ENCODE measurements around the gene LPP. TPM values are rescaled to one million over a fixed set of nuclear protein-coding genes. Genes with fewer than 3 reads are reported as not detected.

The LPP gene
- polyA plus RNA-seq, 3 donors, result 14.1 to 23.2 (median 15.3) TPM

DNA sequence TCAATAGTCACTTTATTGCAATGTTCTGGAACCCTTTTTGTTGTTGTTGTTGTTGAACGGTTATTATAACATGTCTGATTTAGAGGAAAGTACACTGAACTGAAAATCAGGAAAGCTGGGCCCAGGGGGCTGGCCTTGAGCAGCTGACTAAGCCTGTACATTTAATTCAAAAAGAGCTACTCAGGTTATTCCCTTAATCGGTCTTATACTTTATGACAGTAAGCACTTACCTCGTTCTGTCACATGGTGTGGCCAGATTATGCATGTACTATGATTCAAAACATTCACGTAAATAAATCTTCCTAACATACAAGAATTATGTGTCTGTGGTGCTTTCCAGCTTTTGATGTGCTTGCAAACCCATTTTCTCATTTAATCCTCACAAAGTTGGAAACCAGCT, 635.3 kb downstream of the LPP start:
- H3K79me2 ChIP-seq (ENCODE audit: insufficient read depth, low read length), result no peaks in the 10 kb centered on the region
- H3K4me2 ChIP-seq (replicated peaks; ENCODE audit: extremely low read depth, low read length, poor library complexity, severe bottlenecking), result no peak overlapping the region
- peak overlapping the region in 1 of 3 experiments; percentile 3 for H3K4me3 ChIP-seq (replicated peaks in 1 of 3; ENCODE audit: low read depth in 2 of 3, low read length in 3 of 3)
- H3K9me3 ChIP-seq (replicated peaks in 1 of 2; ENCODE audit: control insufficient read depth in 1 of 2, insufficient read depth in 1 of 2, low read length in 2 of 2), result no peaks in the 10 kb centered on the region
- no peaks in the 10 kb centered on the region for H4K20me1 ChIP-seq (ENCODE audit: insufficient read depth, low read length)
- no peak overlapping the region for H3K9ac ChIP-seq (ENCODE audit: insufficient read depth, low read length, poor library complexity, severe bottlenecking)
- peaks cover 24 to 36% of the 10 kb centered on the region in 2 donors for H3K4me1 ChIP-seq (ENCODE audit: control insufficient read depth in 1 of 2, insufficient read depth in 2 of 2, low read length in 2 of 2)
- H3K36me3 Mint-ChIP-seq, result peaks cover 14 to 15% of the 10 kb centered on the region in 2 donors
- peak in 1 of 3 donors; percentile 24 for DNase-seq
- H3K36me3 ChIP-seq (replicated peaks in 1 of 2; ENCODE audit: control insufficient read depth in 1 of 2, insufficient read depth in 2 of 2, low read length in 2 of 2), result no peaks in the 10 kb centered on the region
- intact Hi-C loops (cut with micrococcal nuclease), result no loop called here
- no peaks in the 10 kb centered on the region for H3K27me3 Mint-ChIP-seq (ENCODE audit: low read depth in 3 of 3)
- H3K27ac ChIP-seq (ENCODE audit: low read depth in 1 of 2, low read length in 2 of 2), result peak overlapping the region; percentile 6 to 72
- H3K4me3 Mint-ChIP-seq, result no peak overlapping the region
- 73% methylated on average over 2 of the region's 4 CpGs for WGBS (ENCODE audit: insufficient coverage)
- no peaks in the 10 kb centered on the region for H3K9me3 Mint-ChIP-seq
- H3K4me1 Mint-ChIP-seq, result peaks cover 23% of the 10 kb centered on the region
- TF ChIP-seq, protein P1, sequence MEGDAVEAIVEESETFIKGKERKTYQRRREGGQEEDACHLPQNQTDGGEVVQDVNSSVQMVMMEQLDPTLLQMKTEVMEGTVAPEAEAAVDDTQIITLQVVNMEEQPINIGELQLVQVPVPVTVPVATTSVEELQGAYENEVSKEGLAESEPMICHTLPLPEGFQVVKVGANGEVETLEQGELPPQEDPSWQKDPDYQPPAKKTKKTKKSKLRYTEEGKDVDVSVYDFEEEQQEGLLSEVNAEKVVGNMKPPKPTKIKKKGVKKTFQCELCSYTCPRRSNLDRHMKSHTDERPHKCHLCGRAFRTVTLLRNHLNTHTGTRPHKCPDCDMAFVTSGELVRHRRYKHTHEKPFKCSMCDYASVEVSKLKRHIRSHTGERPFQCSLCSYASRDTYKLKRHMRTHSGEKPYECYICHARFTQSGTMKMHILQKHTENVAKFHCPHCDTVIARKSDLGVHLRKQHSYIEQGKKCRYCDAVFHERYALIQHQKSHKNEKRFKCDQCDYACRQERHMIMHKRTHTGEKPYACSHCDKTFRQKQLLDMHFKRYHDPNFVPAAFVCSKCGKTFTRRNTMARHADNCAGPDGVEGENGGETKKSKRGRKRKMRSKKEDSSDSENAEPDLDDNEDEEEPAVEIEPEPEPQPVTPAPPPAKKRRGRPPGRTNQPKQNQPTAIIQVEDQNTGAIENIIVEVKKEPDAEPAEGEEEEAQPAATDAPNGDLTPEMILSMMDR (IDR thresholded peaks at IDR 0.05), result no peak
- no peak overlapping the region for H2AFZ ChIP-seq (ENCODE audit: insufficient read depth, low read depth, low read length, poor library complexity, severe bottlenecking)
- H3K27me3 ChIP-seq (ENCODE audit: control insufficient read depth in 2 of 2, insufficient read depth in 2 of 2, low read length in 2 of 2), result no peaks in the 10 kb centered on the region
- H3K27ac Mint-ChIP-seq, result peak overlapping the region in 1 of 7 donors; percentile 18

DNA sequence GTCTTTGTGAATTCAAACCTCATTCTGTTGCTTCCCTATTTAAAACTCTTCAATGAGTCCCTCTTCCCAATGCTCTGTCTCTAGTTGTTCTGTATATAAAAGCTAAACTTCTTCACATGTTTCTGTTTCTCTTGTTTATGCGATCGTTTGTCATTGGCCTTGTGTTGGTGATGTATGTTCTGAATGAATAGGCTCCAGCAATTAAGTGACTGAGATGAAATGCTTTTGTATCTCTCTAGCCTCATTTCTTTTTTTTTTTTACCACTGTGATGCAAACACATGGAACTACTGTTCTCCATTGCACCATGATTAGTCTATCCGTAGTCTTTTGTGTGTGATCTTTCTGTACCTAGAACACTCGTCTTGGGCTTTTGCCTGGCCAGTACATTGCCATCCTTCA, 637.4 kb downstream of the LPP start:
- Histone ChIP-seq H4K20me1 (ENCODE audit: insufficient read depth, low read length) (no peaks in the 10 kb centered on the region), H3K27me3 (ENCODE audit: control insufficient read depth in 2 of 2, insufficient read depth in 2 of 2, low read length in 2 of 2) (no peaks in the 10 kb centered on the region), H3K79me2 (ENCODE audit: insufficient read depth, low read length) (no peaks in the 10 kb centered on the region), H2AFZ (ENCODE audit: insufficient read depth, low read depth, low read length, poor library complexity, severe bottlenecking) (no peak overlapping the region), H3K9me3 (replicated peaks in 1 of 2; ENCODE audit: control insufficient read depth in 1 of 2, insufficient read depth in 1 of 2, low read length in 2 of 2) (no peaks in the 10 kb centered on the region), H3K36me3 (replicated peaks in 1 of 2; ENCODE audit: control insufficient read depth in 1 of 2, insufficient read depth in 2 of 2, low read length in 2 of 2) (no peaks in the 10 kb centered on the region), H3K4me3 (replicated peaks in 1 of 3; ENCODE audit: low read depth in 2 of 3, low read length in 3 of 3) (no peak overlapping the region), H3K9ac (ENCODE audit: insufficient read depth, low read length, poor library complexity, severe bottlenecking) (no peak overlapping the region), H3K4me1 (ENCODE audit: control insufficient read depth in 1 of 2, insufficient read depth in 2 of 2, low read length in 2 of 2) (peaks cover 38 to 55% of the 10 kb centered on the region in 2 donors), H3K27ac (ENCODE audit: low read depth in 1 of 2, low read length in 2 of 2) (no peak overlapping the region), H3K4me2 (replicated peaks; ENCODE audit: extremely low read depth, low read length, poor library complexity, severe bottlenecking) (no peak overlapping the region)
- H3K27me3 Mint-ChIP-seq (ENCODE audit: low read depth in 3 of 3), result no peaks in the 10 kb centered on the region
- TF ChIP-seq, protein P1 (IDR thresholded peaks at IDR 0.05), result no peak
- DNase-seq, result no peak
- intact Hi-C loops (cut with micrococcal nuclease), result loop anchor here in 1 of 2 donors (10.0 kb wide), 1 partner anchor 153 kb away; no protein-coding TSS in a partner anchor
- 82% methylated on average over 2 of the region's 4 CpGs for WGBS (ENCODE audit: insufficient coverage)
- H3K4me1 Mint-ChIP-seq, result peaks cover 38% of the 10 kb centered on the region
- no peaks in the 10 kb centered on the region for H3K9me3 Mint-ChIP-seq
- H3K4me3 Mint-ChIP-seq, result no peak overlapping the region
- H3K36me3 Mint-ChIP-seq, result peaks cover 14 to 15% of the 10 kb centered on the region in 2 donors
- peak overlapping the region in 3 of 7 donors; percentile 15 to 89 (median 24) for H3K27ac Mint-ChIP-seq

All from CD14-positive monocyte (primary cell).